Measurements from ENCODE around the gene FA2H.
"Not testable (repeated sequence)": the region's sequence is repeated elsewhere in the genome, so short reads cannot be mapped to it uniquely, and the experiment has no call there.

FA2H gene

DNA sequence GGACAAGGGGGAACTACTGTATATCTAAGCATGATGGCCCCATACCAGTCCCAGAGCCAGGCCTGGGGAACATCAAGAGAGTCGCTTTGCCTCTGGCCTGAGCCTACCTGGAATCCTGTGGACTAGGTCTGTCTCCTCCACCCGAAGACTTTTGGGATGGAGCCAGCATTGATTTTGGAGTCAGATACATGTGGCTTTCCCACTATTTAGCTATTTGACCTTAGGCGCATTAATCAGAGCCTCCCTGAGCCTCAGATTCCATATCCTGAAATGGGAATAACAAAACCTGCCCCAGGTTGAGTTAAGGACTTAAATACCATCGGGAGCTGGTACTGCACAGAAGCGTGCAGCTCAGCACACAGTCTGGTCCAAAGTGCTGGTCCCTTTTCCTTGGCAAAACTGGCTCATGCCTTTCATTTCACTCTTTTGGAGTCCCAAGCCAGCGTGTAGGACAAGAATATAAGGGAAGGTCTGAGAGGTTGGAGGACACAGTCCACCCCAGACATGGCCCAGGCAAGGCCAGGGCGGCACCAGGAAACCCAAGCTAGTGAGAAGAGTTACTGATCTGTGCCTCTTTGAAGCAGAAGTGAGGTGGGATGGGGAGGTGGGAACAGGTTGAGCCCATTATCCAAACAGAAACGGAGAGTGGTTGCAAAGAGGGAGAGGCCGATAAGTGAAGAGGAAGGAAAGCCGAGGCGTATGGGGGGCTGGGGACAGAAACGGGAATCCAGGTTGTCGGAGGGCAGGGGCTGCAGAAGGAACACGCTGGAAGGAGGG lies 986 bp downstream of the FA2H start:
- peaks cover 11 to 27% (median 14%) of the 10 kb centered on the region in 11 experiments; a peak in 19 of 22 replicates for H3K27me3 ChIP-seq
- peak overlapping the region in 5 of 11 experiments; percentile 46 to 75 (median 64); a peak in 7 of 22 replicates for H3K9ac ChIP-seq

DNA sequence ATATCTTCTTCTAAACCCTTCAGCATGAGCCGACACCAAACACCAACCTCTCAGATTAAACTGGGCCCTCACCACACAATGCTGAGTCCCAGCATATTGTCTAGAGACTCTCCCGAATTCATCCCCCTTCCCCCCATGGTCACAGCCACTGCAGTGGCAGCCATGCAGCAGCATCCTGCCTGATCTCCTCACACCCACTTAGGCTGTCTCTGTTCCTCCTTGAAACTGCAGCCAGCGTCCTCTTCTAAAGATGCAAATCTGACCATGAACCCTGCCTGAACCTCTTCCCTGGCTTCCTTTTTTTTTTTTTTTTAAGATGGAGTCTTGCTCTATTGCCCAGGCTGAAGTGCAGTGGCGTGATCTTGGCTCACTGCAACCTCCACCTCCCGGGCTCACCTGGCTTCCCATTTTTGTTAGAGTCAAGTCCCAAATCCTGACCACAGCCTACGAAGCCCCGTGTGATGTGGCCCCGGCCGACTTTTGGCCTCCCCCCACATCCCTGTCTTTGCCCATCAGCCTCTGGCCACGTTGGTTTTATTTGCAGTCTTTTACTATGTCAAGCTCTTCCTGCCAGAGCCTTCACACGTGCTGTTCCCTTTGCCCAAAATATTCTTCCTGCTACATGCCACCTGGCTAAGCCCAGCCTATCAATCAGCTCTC lies 2.8 kb downstream of the FA2H start:
- Histone ChIP-seq H3K36me3 (no peaks in the 10 kb centered on the region), H3K4me1 (peaks cover 8 to 29% (median 21%) of the 10 kb centered on the region in 10 experiments; a peak in 19 of 20 replicates), H3K9ac (no peak overlapping the region), H3K9me3 (replicated peaks in 1 of 11) (no peaks in the 10 kb centered on the region), H4K20me1 (peaks cover 0 to 9% (median 0%) of the 10 kb centered on the region in 11 experiments; a peak in 4 of 22 replicates), H3K4me3 (no peak overlapping the region), H3K27ac (no peak overlapping the region), H3K27me3 (peaks cover 11 to 27% (median 14%) of the 10 kb centered on the region in 11 experiments; a peak in 19 of 22 replicates), H3K4me2 (peak overlapping the region in 6 of 11 experiments; percentile 13 to 43 (median 24); a peak in 5 of 22 replicates)
- TF ChIP-seq Cebpa-rat (IDR thresholded peaks at IDR 0.05), result no peak

More for the DNA sequence above, 986 bp downstream of the FA2H start:
- no peak for TF ChIP-seq Cebpa-rat (IDR thresholded peaks at IDR 0.05)
- no peaks in the 10 kb centered on the region for H3K9me3 ChIP-seq (replicated peaks in 1 of 11)
- H3K4me1 ChIP-seq, result peaks cover 8 to 29% (median 21%) of the 10 kb centered on the region in 10 experiments; a peak in 19 of 20 replicates
- H3K4me3 ChIP-seq, result peak overlapping the region; percentile 56 to 69 (median 62); a peak in 19 of 20 replicates
- H3K27ac ChIP-seq, result no peak overlapping the region
- peak overlapping the region; percentile 96 to 100 (median 100) for H3K4me2 ChIP-seq
- no peaks in the 10 kb centered on the region for H3K36me3 ChIP-seq
- peaks cover 0 to 9% (median 0%) of the 10 kb centered on the region in 11 experiments; a peak in 4 of 22 replicates for H4K20me1 ChIP-seq

DNA sequence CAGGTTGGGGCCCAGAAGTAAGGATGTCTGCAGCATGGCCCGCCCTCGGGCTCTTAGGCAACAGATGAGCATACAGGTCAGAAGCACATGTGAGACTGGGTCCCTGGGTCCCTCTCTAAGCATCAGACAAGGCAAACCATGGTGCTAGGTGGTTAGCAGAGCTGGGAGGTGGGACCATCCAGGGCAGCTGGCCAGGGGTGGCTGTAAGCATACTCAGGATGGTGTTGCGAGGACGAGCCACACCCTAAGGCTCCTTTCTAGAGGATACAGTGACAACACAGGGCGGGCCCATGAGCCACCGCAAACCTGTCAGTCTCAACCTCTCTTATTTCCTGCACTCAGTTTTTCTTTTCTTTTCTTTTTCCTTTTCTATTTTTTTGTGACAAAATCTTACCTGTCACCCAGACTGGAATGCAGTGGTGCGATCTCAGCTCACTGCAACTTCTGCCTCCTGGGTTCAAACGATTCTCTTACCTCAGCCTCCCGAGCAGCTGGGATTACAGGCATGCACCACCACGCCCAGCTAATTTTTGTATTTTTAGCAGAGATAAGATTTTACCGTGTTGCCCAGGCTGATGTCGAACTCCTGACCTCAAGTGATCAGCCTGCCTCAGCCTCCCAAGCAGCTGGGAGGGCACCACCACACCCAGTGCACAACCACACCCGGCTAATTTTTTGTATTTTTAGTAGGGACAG lies 3.6 kb downstream of the FA2H start:
- Histone ChIP-seq H3K4me3 (no peak overlapping the region), H4K20me1 (peaks cover 0 to 9% (median 0%) of the 10 kb centered on the region in 11 experiments; a peak in 4 of 22 replicates), H3K36me3 (no peaks in the 10 kb centered on the region), H3K9me3 (replicated peaks in 1 of 11) (no peaks in the 10 kb centered on the region), H3K4me2 (peak overlapping the region in 2 of 11 experiments; percentile 13 to 21; a peak in 2 of 22 replicates), H3K4me1 (peaks cover 8 to 29% (median 21%) of the 10 kb centered on the region in 10 experiments; a peak in 19 of 20 replicates), H3K9ac (no peak overlapping the region), H3K27me3 (peaks cover 11 to 27% (median 14%) of the 10 kb centered on the region in 11 experiments; a peak in 19 of 22 replicates), H3K27ac (no peak overlapping the region)
- TF ChIP-seq Cebpa-rat (IDR thresholded peaks at IDR 0.05), result no peak

DNA sequence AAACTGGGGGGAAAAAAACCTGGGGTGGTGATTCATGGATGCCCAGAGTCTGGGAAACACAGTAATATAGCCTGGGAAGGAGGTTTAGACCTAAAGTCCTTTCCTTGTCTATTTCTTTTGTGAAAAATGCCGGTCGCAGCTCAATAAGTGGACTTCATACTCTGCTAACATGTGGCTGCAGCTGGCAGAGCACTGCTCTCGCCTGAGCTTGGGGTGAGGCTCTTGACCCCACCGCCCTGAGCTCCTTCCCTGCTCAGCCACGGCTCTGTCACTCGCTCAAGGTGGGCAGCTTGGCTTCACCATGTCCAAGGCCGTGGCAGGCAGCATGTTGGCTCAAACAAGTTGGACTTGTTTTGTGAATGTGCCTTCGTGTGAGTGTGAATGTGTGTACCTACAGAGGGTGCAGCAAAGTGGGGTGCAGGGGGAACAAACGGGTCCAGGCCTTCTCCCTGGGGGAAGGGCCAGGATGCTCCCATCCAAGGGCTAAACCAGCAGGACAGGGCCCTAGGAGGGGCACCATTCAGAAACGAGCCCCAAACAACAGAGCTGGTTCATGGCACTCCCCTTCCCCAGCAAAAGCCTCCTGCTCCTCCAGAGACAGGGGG lies 4.9 kb downstream of the FA2H start:
- Histone ChIP-seq H3K36me3 (no peaks in the 10 kb centered on the region), H4K20me1 (peaks cover 0 to 9% (median 0%) of the 10 kb centered on the region in 11 experiments; a peak in 3 of 22 replicates)
- no peak for TF ChIP-seq Cebpa-rat (IDR thresholded peaks at IDR 0.05)

DNA sequence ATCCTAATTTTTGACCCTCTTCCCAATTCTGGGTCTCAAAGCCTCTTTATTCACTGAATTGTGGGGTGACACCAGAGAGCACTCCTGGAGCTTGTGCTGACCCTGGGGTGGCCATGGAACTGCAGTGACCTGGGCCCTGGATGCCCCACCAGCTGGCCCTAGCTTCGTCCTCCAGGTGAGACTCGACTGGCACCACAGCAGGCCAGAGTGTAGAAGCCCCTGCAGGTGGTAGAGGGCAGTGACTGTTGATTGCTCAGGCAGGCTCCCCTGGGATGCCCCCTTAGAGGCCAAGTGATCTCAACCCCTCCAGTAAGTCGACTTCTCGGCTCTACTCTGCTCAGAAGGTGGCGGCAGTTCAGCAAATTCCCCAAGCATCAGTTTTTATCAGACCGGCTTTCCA lies 6.4 kb downstream of the FA2H start:
- H3K4me2 ChIP-seq, result no peak overlapping the region
- H3K9ac ChIP-seq, result no peak overlapping the region
- H4K20me1 ChIP-seq, result no peaks in the 10 kb centered on the region
- no peak for TF ChIP-seq Cebpa-rat (IDR thresholded peaks at IDR 0.05)
- H3K27me3 ChIP-seq, result peaks cover 0 to 5% (median under 1%) of the 10 kb centered on the region in 11 experiments; a peak in 15 of 22 replicates
- H3K4me3 ChIP-seq, result no peak overlapping the region
- H3K4me1 ChIP-seq, result peaks cover 0 to 14% (median 5%) of the 10 kb centered on the region in 10 experiments; a peak in 5 of 20 replicates
- H3K36me3 ChIP-seq, result no peaks in the 10 kb centered on the region
- no peaks in the 10 kb centered on the region for H3K9me3 ChIP-seq (replicated peaks in 1 of 11)
- H3K27ac ChIP-seq, result no peak overlapping the region

More for the DNA sequence above, 4.9 kb downstream of the FA2H start:
- no peak overlapping the region for H3K4me2 ChIP-seq
- H3K9me3 ChIP-seq (replicated peaks in 1 of 11), result no peaks in the 10 kb centered on the region
- no peak overlapping the region for H3K27ac ChIP-seq
- no peak overlapping the region for H3K4me3 ChIP-seq
- H3K9ac ChIP-seq, result no peak overlapping the region
- peaks cover 11 to 20% (median 14%) of the 10 kb centered on the region in 11 experiments; a peak in 19 of 22 replicates for H3K27me3 ChIP-seq
- H3K4me1 ChIP-seq, result peaks cover 8 to 24% (median 17%) of the 10 kb centered on the region in 10 experiments; a peak in 19 of 20 replicates

DNA sequence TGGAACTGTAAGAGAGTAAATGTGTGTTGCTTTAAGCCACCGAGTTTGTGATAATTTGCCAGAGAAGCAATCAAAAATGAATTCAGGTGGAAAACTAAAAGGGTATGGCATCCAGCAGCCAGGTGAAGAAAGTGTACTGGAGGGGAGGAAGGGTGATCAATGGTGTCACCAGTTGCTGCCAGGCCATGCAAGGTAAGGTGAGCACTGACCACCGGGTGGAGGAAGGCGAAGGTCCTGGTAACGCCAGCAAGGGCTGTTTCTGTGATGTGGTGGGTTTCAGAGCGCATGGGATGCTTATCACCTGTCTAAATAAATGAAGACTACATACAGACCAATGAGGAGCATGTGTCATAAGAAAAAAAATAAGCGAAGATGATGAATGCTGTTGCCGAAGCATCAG lies 6.9 kb downstream of the FA2H start:
- no peak overlapping the region for H3K9ac ChIP-seq
- H3K9me3 ChIP-seq (replicated peaks in 1 of 11), result no peaks in the 10 kb centered on the region
- H3K4me2 ChIP-seq, result no peak overlapping the region
- H3K36me3 ChIP-seq, result no peaks in the 10 kb centered on the region
- no peak overlapping the region for H3K4me3 ChIP-seq
- no peak for TF ChIP-seq Cebpa-rat (IDR thresholded peaks at IDR 0.05)
- H3K4me1 ChIP-seq, result peaks cover 0 to 14% (median 5%) of the 10 kb centered on the region in 10 experiments; a peak in 5 of 20 replicates
- no peak overlapping the region for H3K27ac ChIP-seq
- peaks cover 0 to under 1% (median 0%) of the 10 kb centered on the region in 11 experiments; a peak in 1 of 22 replicates for H3K27me3 ChIP-seq
- no peaks in the 10 kb centered on the region for H4K20me1 ChIP-seq

DNA sequence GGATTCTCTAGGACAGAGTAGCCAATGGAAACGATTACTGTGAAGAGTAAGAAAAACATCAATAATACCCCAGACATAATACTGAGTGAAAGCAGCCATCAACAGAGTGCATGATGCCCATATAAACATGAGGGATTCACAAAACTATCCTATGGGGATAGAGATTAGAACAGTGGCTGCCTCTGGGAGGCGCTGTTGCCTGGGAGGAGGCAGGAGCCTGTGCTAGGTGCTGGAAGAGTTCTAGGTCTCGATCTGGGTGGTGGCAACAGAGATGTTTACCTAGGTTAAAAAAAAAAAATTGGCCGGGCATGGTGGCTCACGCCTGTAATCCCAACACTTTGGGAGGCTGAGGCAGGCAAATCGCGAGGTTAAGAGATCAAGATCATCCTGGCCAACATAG lies 7.9 kb downstream of the FA2H start:
- no peaks in the 10 kb centered on the region for H3K36me3 ChIP-seq
- peaks cover 0 to 10% (median under 1%) of the 10 kb centered on the region in 10 experiments; a peak in 4 of 20 replicates for H3K4me1 ChIP-seq
- H3K27ac ChIP-seq, result no peak overlapping the region
- H3K4me3 ChIP-seq, result no peak overlapping the region
- no peak for TF ChIP-seq Cebpa-rat (IDR thresholded peaks at IDR 0.05)
- H3K9ac ChIP-seq, result no peak overlapping the region
- H4K20me1 ChIP-seq, result no peaks in the 10 kb centered on the region
- no peaks in the 10 kb centered on the region for H3K9me3 ChIP-seq (replicated peaks in 1 of 11)
- H3K27me3 ChIP-seq, result no peaks in the 10 kb centered on the region
- H3K4me2 ChIP-seq, result no peak overlapping the region

DNA sequence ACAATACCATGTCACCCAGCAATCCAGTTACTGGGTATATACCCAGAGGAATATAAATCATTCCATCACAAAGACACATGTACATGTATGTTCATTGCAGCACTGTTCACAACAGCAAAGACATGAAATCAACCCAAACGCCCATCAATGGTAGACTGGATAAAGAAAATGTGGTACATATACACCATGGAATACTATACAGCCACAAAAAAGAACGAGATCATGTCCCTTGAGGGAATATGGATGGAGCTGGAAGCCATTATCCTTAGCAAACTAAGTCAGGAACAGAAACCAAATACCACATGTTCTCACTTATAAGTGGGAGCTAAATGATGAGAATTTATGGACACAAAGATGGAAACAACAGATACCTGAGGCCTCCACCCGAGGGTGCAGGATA lies 10.4 kb downstream of the FA2H start:
- H3K27me3 ChIP-seq; H3K4me3 ChIP-seq; H3K9me3 ChIP-seq (replicated peaks in 1 of 11); H3K4me2 ChIP-seq; H3K27ac ChIP-seq; H3K9ac ChIP-seq; H4K20me1 ChIP-seq; H3K36me3 ChIP-seq: not testable (repeated sequence)
- peaks cover 0 to 10% (median 7%) of the 10 kb centered on the region in 10 experiments; a peak in 8 of 20 replicates for H3K4me1 ChIP-seq
